ENCODE measurements around the gene RASSF3.
A peak's percentile ranks its signal among the peaks of the same experiment; 100 is the strongest.

Gene RASSF3

GRCh38 chr12:64696080-64696741 is 85.9 kb downstream of the RASSF3 start:
- no peak for ATAC-seq
- no peaks in the 10 kb centered on the region for H3K27me3 Mint-ChIP-seq
- H3K36me3 Mint-ChIP-seq: peaks cover 66% of the 10 kb centered on the region
- H3K4me1 Mint-ChIP-seq: peaks cover 56% of the 10 kb centered on the region
- H3K9me3 Mint-ChIP-seq: no peaks in the 10 kb centered on the region
- H3K4me3 Mint-ChIP-seq: no peak overlapping the region
- H3K27ac Mint-ChIP-seq: peak overlapping the region; percentile 34

- Mint-ChIP-seq H3K4me3 (no peak overlapping the region), H3K27ac (peak overlapping the region; percentile 73), H3K4me1 (peaks cover 40% of the 10 kb centered on the region)
Observed at GRCh38 chr12:64699504-64700115, 89.3 kb downstream of the RASSF3 start.

GRCh38 chr12:64700532-64700931 is 90.2 kb downstream of the RASSF3 start:
- H3K36me3 Mint-ChIP-seq: peaks cover 42% of the 10 kb centered on the region
- ATAC-seq: no peak
- H3K27ac Mint-ChIP-seq: peak overlapping the region; percentile 73
- no peaks in the 10 kb centered on the region for H3K9me3 Mint-ChIP-seq
- peaks cover 34% of the 10 kb centered on the region for H3K4me1 Mint-ChIP-seq
- H3K4me3 Mint-ChIP-seq: no peak overlapping the region
- H3K27me3 Mint-ChIP-seq: no peaks in the 10 kb centered on the region

More at GRCh38 chr12:64699504-64700115, 89.3 kb downstream of the RASSF3 start:
- H3K36me3 Mint-ChIP-seq: peaks cover 44% of the 10 kb centered on the region
- H3K9me3 Mint-ChIP-seq: no peaks in the 10 kb centered on the region
- H3K27me3 Mint-ChIP-seq: no peaks in the 10 kb centered on the region
- no peak for ATAC-seq

- Mint-ChIP-seq H3K4me1 (peaks cover 28% of the 10 kb centered on the region), H3K9me3 (no peaks in the 10 kb centered on the region), H3K27ac (peak overlapping the region; percentile 73), H3K36me3 (peaks cover 44% of the 10 kb centered on the region), H3K27me3 (no peaks in the 10 kb centered on the region), H3K4me3 (no peak overlapping the region)
- no peak for ATAC-seq
Observed at GRCh38 chr12:64701283-64701682, 91.0 kb downstream of the RASSF3 start.

- ATAC-seq: no peak
- no peaks in the 10 kb centered on the region for H3K27me3 Mint-ChIP-seq
- peaks cover 37% of the 10 kb centered on the region for H3K36me3 Mint-ChIP-seq
- peaks cover 5% of the 10 kb centered on the region for H3K4me1 Mint-ChIP-seq
- H3K27ac Mint-ChIP-seq: no peak overlapping the region
- no peak overlapping the region for H3K4me3 Mint-ChIP-seq
- H3K9me3 Mint-ChIP-seq: no peaks in the 10 kb centered on the region
Observed at GRCh38 chr12:64706306-64706705, 96.0 kb downstream of the RASSF3 start.

- peaks cover 41% of the 10 kb centered on the region for H3K36me3 Mint-ChIP-seq
Observed at GRCh38 chr12:64706857-64707256, 96.6 kb downstream of the RASSF3 start.

GRCh38 chr12:64707362-64707761 is 97.1 kb downstream of the RASSF3 start:
- Mint-ChIP-seq H3K27me3 (no peaks in the 10 kb centered on the region), H3K9me3 (no peaks in the 10 kb centered on the region), H3K4me3 (no peak overlapping the region), H3K36me3 (peaks cover 36% of the 10 kb centered on the region), H3K27ac (no peak overlapping the region), H3K4me1 (peaks cover 4% of the 10 kb centered on the region)
- no peak for ATAC-seq

More at GRCh38 chr12:64706857-64707256, 96.6 kb downstream of the RASSF3 start:
- H3K27me3 Mint-ChIP-seq: no peaks in the 10 kb centered on the region
- H3K27ac Mint-ChIP-seq: no peak overlapping the region
- H3K4me3 Mint-ChIP-seq: no peak overlapping the region
- H3K9me3 Mint-ChIP-seq: no peaks in the 10 kb centered on the region
- no peak for ATAC-seq
- peaks cover 4% of the 10 kb centered on the region for H3K4me1 Mint-ChIP-seq

GRCh38 chr12:64707926-64708325 is 97.6 kb downstream of the RASSF3 start:
- Mint-ChIP-seq H3K9me3 (no peaks in the 10 kb centered on the region), H3K36me3 (peaks cover 36% of the 10 kb centered on the region), H3K4me3 (no peak overlapping the region), H3K4me1 (peaks cover 4% of the 10 kb centered on the region), H3K27me3 (no peaks in the 10 kb centered on the region), H3K27ac (no peak overlapping the region)
- no peak for ATAC-seq

- ATAC-seq: no peak
- Mint-ChIP-seq H3K36me3 (peaks cover 41% of the 10 kb centered on the region), H3K9me3 (no peaks in the 10 kb centered on the region), H3K27me3 (no peaks in the 10 kb centered on the region), H3K4me3 (no peak overlapping the region), H3K27ac (no peak overlapping the region), H3K4me1 (peaks cover 4% of the 10 kb centered on the region)
Observed at GRCh38 chr12:64709429-64709828, 99.1 kb downstream of the RASSF3 start.

- no peaks in the 10 kb centered on the region for H3K9me3 Mint-ChIP-seq
- peaks cover 59% of the 10 kb centered on the region for H3K36me3 Mint-ChIP-seq
- no peaks in the 10 kb centered on the region for H3K4me1 Mint-ChIP-seq
- H3K27ac Mint-ChIP-seq: no peak overlapping the region
- H3K27me3 Mint-ChIP-seq: no peaks in the 10 kb centered on the region
- H3K4me3 Mint-ChIP-seq: no peak overlapping the region
- no peak for ATAC-seq
Observed at GRCh38 chr12:64713376-64713775, 103.1 kb downstream of the RASSF3 start.

GRCh38 chr12:64714551-64714968 is 104.3 kb downstream of the RASSF3 start:
- Mint-ChIP-seq H3K27ac (no peak overlapping the region), H3K9me3 (no peaks in the 10 kb centered on the region), H3K4me1 (no peaks in the 10 kb centered on the region), H3K36me3 (peaks cover 58% of the 10 kb centered on the region), H3K4me3 (no peak overlapping the region), H3K27me3 (no peaks in the 10 kb centered on the region)
- no peak for ATAC-seq

GRCh38 chr12:64716371-64716770 is 106.1 kb downstream of the RASSF3 start:
- Mint-ChIP-seq H3K9me3 (no peaks in the 10 kb centered on the region), H3K4me1 (no peaks in the 10 kb centered on the region), H3K4me3 (no peak overlapping the region), H3K27me3 (no peaks in the 10 kb centered on the region), H3K36me3 (peaks cover 66% of the 10 kb centered on the region), H3K27ac (no peak overlapping the region)
- no peak for ATAC-seq

GRCh38 chr12:64716839-64717455 is 106.7 kb downstream of the RASSF3 start:
- Mint-ChIP-seq H3K4me3 (no peak overlapping the region), H3K4me1 (no peaks in the 10 kb centered on the region), H3K9me3 (no peaks in the 10 kb centered on the region), H3K27ac (no peak overlapping the region), H3K36me3 (peaks cover 66% of the 10 kb centered on the region), H3K27me3 (no peaks in the 10 kb centered on the region)
- ATAC-seq: no peak

GRCh38 chr12:64718649-64719048 is 108.4 kb downstream of the RASSF3 start:
- no peak for ATAC-seq
- Mint-ChIP-seq H3K4me3 (no peak overlapping the region), H3K4me1 (no peaks in the 10 kb centered on the region), H3K9me3 (no peaks in the 10 kb centered on the region), H3K36me3 (peaks cover 82% of the 10 kb centered on the region), H3K27ac (no peak overlapping the region), H3K27me3 (no peaks in the 10 kb centered on the region)

GRCh38 chr12:64720884-64721283 is 110.6 kb downstream of the RASSF3 start:
- no peak overlapping the region for H3K27ac Mint-ChIP-seq
- no peak overlapping the region for H3K4me3 Mint-ChIP-seq
- no peaks in the 10 kb centered on the region for H3K27me3 Mint-ChIP-seq
- H3K36me3 Mint-ChIP-seq: peaks cover 70% of the 10 kb centered on the region
- no peak for ATAC-seq
- H3K9me3 Mint-ChIP-seq: no peaks in the 10 kb centered on the region
- H3K4me1 Mint-ChIP-seq: no peaks in the 10 kb centered on the region

- ATAC-seq: no peak
- H3K4me1 Mint-ChIP-seq: no peaks in the 10 kb centered on the region
- H3K36me3 Mint-ChIP-seq: peaks cover 63% of the 10 kb centered on the region
- H3K4me3 Mint-ChIP-seq: no peak overlapping the region
- no peaks in the 10 kb centered on the region for H3K27me3 Mint-ChIP-seq
- no peak overlapping the region for H3K27ac Mint-ChIP-seq
- H3K9me3 Mint-ChIP-seq: no peaks in the 10 kb centered on the region
Observed at GRCh38 chr12:64722835-64723234, 112.5 kb downstream of the RASSF3 start.

Measured in stimulated activated memory B cell treated with anti-CD40 and anti-IgM and Interleukin-4, amounts not matched to agents 10 μg/mL and 1 μg/mL and 100 μg/mL, for 72 hours (primary cell).